T-helper 2 cell treated with Interferon-gamma antibody and Interleukin-4, amounts not matched to agents 5 μg/mL and 100 μg/mL, for 36 hours (primary cell): ENCODE results near the gene VOPP1.
A peak's percentile ranks its signal among the peaks of the same experiment; 100 is the strongest.

ENCODE experiments used
- DNase-seq: peaks from one replicate; pipeline ENCODE4 v3.0.0; 2021; ENCODE audit warnings: low spot score
- H3K27ac Mint-ChIP-seq: one replicate; pipeline ENCODE4 v1.8.0; 2021; ENCODE audit warnings: mild to moderate bottlenecking, mixed read lengths
- H3K27me3 Mint-ChIP-seq: one replicate; pipeline ENCODE4 v1.8.0; 2021; ENCODE audit warnings: low read depth, mixed read lengths
- H3K36me3 Mint-ChIP-seq: one replicate; pipeline ENCODE4 v1.8.0; 2021; ENCODE audit warnings: low read depth, mixed read lengths
- H3K4me1 Mint-ChIP-seq: one replicate; pipeline ENCODE4 v1.8.0; 2021; ENCODE audit warnings: low read depth, mixed read lengths
- H3K4me3 Mint-ChIP-seq: one replicate; pipeline ENCODE4 v1.8.0; 2022; ENCODE audit warnings: mild to moderate bottlenecking, moderate library complexity, mixed read lengths
- H3K9me3 Mint-ChIP-seq: one replicate; pipeline ENCODE4 v1.8.0; 2021; ENCODE audit warnings: mixed read lengths

Gene VOPP1

GRCh38 chr7:55444786-55445185 lies 127.5 kb downstream of the VOPP1 start:
- H3K36me3 Mint-ChIP-seq: peaks cover 2% of the 10 kb centered on the region
- H3K27me3 Mint-ChIP-seq: no peaks in the 10 kb centered on the region
- no peaks in the 10 kb centered on the region for H3K4me1 Mint-ChIP-seq
- H3K9me3 Mint-ChIP-seq: no peaks in the 10 kb centered on the region
- H3K27ac Mint-ChIP-seq: no peak overlapping the region
- H3K4me3 Mint-ChIP-seq: no peak overlapping the region
- DNase-seq: no peak

GRCh38 chr7:55441774-55442522 lies 130.4 kb downstream of the VOPP1 start:
- H3K9me3 Mint-ChIP-seq: no peaks in the 10 kb centered on the region
- DNase-seq: no peak
- peaks cover 2% of the 10 kb centered on the region for H3K4me1 Mint-ChIP-seq
- no peak overlapping the region for H3K4me3 Mint-ChIP-seq
- H3K27ac Mint-ChIP-seq: no peak overlapping the region
- peaks cover under 1% of the 10 kb centered on the region for H3K36me3 Mint-ChIP-seq
- H3K27me3 Mint-ChIP-seq: no peaks in the 10 kb centered on the region

- Mint-ChIP-seq H3K4me1 (peaks cover 2% of the 10 kb centered on the region), H3K27ac (no peak overlapping the region), H3K27me3 (no peaks in the 10 kb centered on the region), H3K9me3 (no peaks in the 10 kb centered on the region), H3K36me3 (no peaks in the 10 kb centered on the region), H3K4me3 (no peak overlapping the region)
- DNase-seq: no peak
Measured at GRCh38 chr7:55441002-55441401, 131.3 kb downstream of the VOPP1 start.

GRCh38 chr7:55440040-55440690 lies 132.1 kb downstream of the VOPP1 start:
- H3K4me1 Mint-ChIP-seq: peaks cover 2% of the 10 kb centered on the region
- no peaks in the 10 kb centered on the region for H3K9me3 Mint-ChIP-seq
- no peak overlapping the region for H3K4me3 Mint-ChIP-seq
- H3K36me3 Mint-ChIP-seq: no peaks in the 10 kb centered on the region
- peak overlapping the region; percentile 50 for H3K27ac Mint-ChIP-seq
- no peak for DNase-seq
- H3K27me3 Mint-ChIP-seq: no peaks in the 10 kb centered on the region

- Mint-ChIP-seq H3K27me3 (no peaks in the 10 kb centered on the region), H3K27ac (peak overlapping the region; percentile 45), H3K36me3 (no peaks in the 10 kb centered on the region), H3K9me3 (no peaks in the 10 kb centered on the region), H3K4me3 (no peak overlapping the region), H3K4me1 (peaks cover 2% of the 10 kb centered on the region)
- DNase-seq: no peak
Measured at GRCh38 chr7:55439627-55440026, 132.7 kb downstream of the VOPP1 start.

- Mint-ChIP-seq H3K4me3 (no peak overlapping the region), H3K27ac (no peak overlapping the region), H3K36me3 (no peaks in the 10 kb centered on the region), H3K27me3 (no peaks in the 10 kb centered on the region), H3K9me3 (no peaks in the 10 kb centered on the region), H3K4me1 (peaks cover 2% of the 10 kb centered on the region)
- DNase-seq: no peak
Measured at GRCh38 chr7:55438757-55439525, 133.4 kb downstream of the VOPP1 start.

- Mint-ChIP-seq H3K4me3 (no peak overlapping the region), H3K4me1 (peaks cover 3% of the 10 kb centered on the region), H3K9me3 (no peaks in the 10 kb centered on the region), H3K27ac (no peak overlapping the region), H3K27me3 (no peaks in the 10 kb centered on the region), H3K36me3 (no peaks in the 10 kb centered on the region)
- no peak for DNase-seq
Measured at GRCh38 chr7:55438085-55438756, 134.1 kb downstream of the VOPP1 start.

GRCh38 chr7:55437375-55437774 lies 134.9 kb downstream of the VOPP1 start:
- H3K36me3 Mint-ChIP-seq: no peaks in the 10 kb centered on the region
- no peak for DNase-seq
- H3K4me3 Mint-ChIP-seq: no peak overlapping the region
- no peaks in the 10 kb centered on the region for H3K9me3 Mint-ChIP-seq
- peaks cover 7% of the 10 kb centered on the region for H3K4me1 Mint-ChIP-seq
- H3K27me3 Mint-ChIP-seq: no peaks in the 10 kb centered on the region
- H3K27ac Mint-ChIP-seq: no peak overlapping the region

GRCh38 chr7:55436457-55436856 lies 135.8 kb downstream of the VOPP1 start:
- Mint-ChIP-seq H3K9me3 (no peaks in the 10 kb centered on the region), H3K36me3 (no peaks in the 10 kb centered on the region), H3K4me3 (no peak overlapping the region), H3K27ac (no peak overlapping the region), H3K27me3 (no peaks in the 10 kb centered on the region), H3K4me1 (peaks cover 7% of the 10 kb centered on the region)
- DNase-seq: no peak

- no peaks in the 10 kb centered on the region for H3K27me3 Mint-ChIP-seq
Measured at GRCh38 chr7:55435466-55435865, 136.8 kb downstream of the VOPP1 start.

GRCh38 chr7:55432939-55433784 lies 139.1 kb downstream of the VOPP1 start:
- Mint-ChIP-seq H3K36me3 (no peaks in the 10 kb centered on the region), H3K27ac (no peak overlapping the region), H3K4me3 (no peak overlapping the region), H3K9me3 (no peaks in the 10 kb centered on the region), H3K27me3 (no peaks in the 10 kb centered on the region), H3K4me1 (peaks cover 5% of the 10 kb centered on the region)
- no peak for DNase-seq

More at GRCh38 chr7:55435466-55435865, 136.8 kb downstream of the VOPP1 start:
- H3K36me3 Mint-ChIP-seq: no peaks in the 10 kb centered on the region
- H3K9me3 Mint-ChIP-seq: no peaks in the 10 kb centered on the region
- H3K4me3 Mint-ChIP-seq: no peak overlapping the region
- no peak for DNase-seq
- H3K4me1 Mint-ChIP-seq: peaks cover 7% of the 10 kb centered on the region
- H3K27ac Mint-ChIP-seq: no peak overlapping the region

- no peak overlapping the region for H3K27ac Mint-ChIP-seq
- no peaks in the 10 kb centered on the region for H3K36me3 Mint-ChIP-seq
- no peaks in the 10 kb centered on the region for H3K27me3 Mint-ChIP-seq
- H3K4me3 Mint-ChIP-seq: no peak overlapping the region
- no peaks in the 10 kb centered on the region for H3K9me3 Mint-ChIP-seq
- DNase-seq: no peak
- peaks cover 5% of the 10 kb centered on the region for H3K4me1 Mint-ChIP-seq
Measured at GRCh38 chr7:55432506-55432905, 139.8 kb downstream of the VOPP1 start.

GRCh38 chr7:55431898-55432297 lies 140.4 kb downstream of the VOPP1 start:
- no peak overlapping the region for H3K27ac Mint-ChIP-seq
- no peak overlapping the region for H3K4me3 Mint-ChIP-seq
- H3K36me3 Mint-ChIP-seq: no peaks in the 10 kb centered on the region
- H3K9me3 Mint-ChIP-seq: no peaks in the 10 kb centered on the region
- no peak for DNase-seq
- no peaks in the 10 kb centered on the region for H3K27me3 Mint-ChIP-seq
- peaks cover 5% of the 10 kb centered on the region for H3K4me1 Mint-ChIP-seq
